Muscle layer of duodenum (tissue), 2 donors: ENCODE measurements around the gene CD58.
"Not testable (repeated sequence)": the region's sequence is repeated elsewhere in the genome, so short reads cannot be mapped to it uniquely, and the experiment has no call there.

Experiments used
- H3K27ac ChIP-seq: one replicate; pipeline ENCODE4 v1.7.0; 2013; ENCODE audit warnings: mild to moderate bottlenecking, low read length
- H3K27me3 ChIP-seq: one replicate; pipeline ENCODE4 v1.7.0; 2013; ENCODE audit warnings: low read depth, mild to moderate bottlenecking, control low read depth, low read length
- H3K36me3 ChIP-seq, 2 donors: one replicate each; pipeline ENCODE4 v1.7.0; 2013; ENCODE audit warnings: low read length in 2 of 2, control low read depth in 1 of 2, mild to moderate bottlenecking in 1 of 2; ENCODE audit not compliant: insufficient read depth in 2 of 2, control insufficient read depth in 1 of 2
- H3K4me1 ChIP-seq, 2 donors: one replicate each; pipeline ENCODE4 v1.7.0; 2013; ENCODE audit warnings: low read length in 2 of 2, mild to moderate bottlenecking in 2 of 2, control low read depth in 1 of 2, moderate library complexity in 1 of 2; ENCODE audit not compliant: insufficient read depth in 2 of 2, control insufficient read depth in 1 of 2
- H3K4me3 ChIP-seq, 2 donors: one replicate each; pipeline ENCODE4 v1.7.0; 2013; ENCODE audit warnings: low read length in 2 of 2, low read depth in 1 of 2, mild to moderate bottlenecking in 1 of 2
- H3K9me3 ChIP-seq, 2 donors: one replicate each; pipeline ENCODE4 v1.7.0; 2013; ENCODE audit warnings: low read length in 2 of 2, control low read depth in 1 of 2, mild to moderate bottlenecking in 1 of 2; ENCODE audit not compliant: control insufficient read depth in 1 of 2
- donor health status: healthy.

CD58 gene

GRCh38 chr1:116604408-116604807 is 33.6 kb upstream of the CD58 start:
- H3K36me3 ChIP-seq, H3K4me3 ChIP-seq, H3K27ac ChIP-seq, H3K9me3 ChIP-seq, H3K4me1 ChIP-seq, H3K27me3 ChIP-seq: not testable (repeated sequence)

GRCh38 chr1:116603646-116604045 is 32.8 kb upstream of the CD58 start:
- not testable (repeated sequence) for H3K27me3 ChIP-seq, H3K4me3 ChIP-seq, H3K9me3 ChIP-seq, H3K4me1 ChIP-seq, H3K27ac ChIP-seq, H3K36me3 ChIP-seq

- H3K36me3 ChIP-seq, H3K9me3 ChIP-seq, H3K4me3 ChIP-seq, H3K4me1 ChIP-seq, H3K27ac ChIP-seq, H3K27me3 ChIP-seq: not testable (repeated sequence)
Observed at GRCh38 chr1:116599369-116599768, 28.5 kb upstream of the CD58 start.

GRCh38 chr1:116598420-116599036 is 27.7 kb upstream of the CD58 start:
- H3K36me3 ChIP-seq, H3K4me1 ChIP-seq, H3K9me3 ChIP-seq, H3K27ac ChIP-seq, H3K4me3 ChIP-seq, H3K27me3 ChIP-seq: not testable (repeated sequence)

- not testable (repeated sequence) for H3K9me3 ChIP-seq, H3K4me1 ChIP-seq, H3K27ac ChIP-seq, H3K36me3 ChIP-seq, H3K4me3 ChIP-seq, H3K27me3 ChIP-seq
Observed at GRCh38 chr1:116597388-116597787, 26.6 kb upstream of the CD58 start.

GRCh38 chr1:116596742-116597307 is 26.0 kb upstream of the CD58 start:
- not testable (repeated sequence) for H3K9me3 ChIP-seq, H3K27ac ChIP-seq, H3K36me3 ChIP-seq, H3K27me3 ChIP-seq, H3K4me1 ChIP-seq, H3K4me3 ChIP-seq

GRCh38 chr1:116595946-116596741 is 25.3 kb upstream of the CD58 start:
- not testable (repeated sequence) for H3K4me1 ChIP-seq, H3K27ac ChIP-seq, H3K36me3 ChIP-seq, H3K9me3 ChIP-seq, H3K27me3 ChIP-seq
- H3K4me3 ChIP-seq: peak overlapping the region in 1 of 2 donors; percentile 7

GRCh38 chr1:116595065-116595840 is 24.4 kb upstream of the CD58 start:
- not testable (repeated sequence) for H3K36me3 ChIP-seq, H3K9me3 ChIP-seq, H3K4me1 ChIP-seq, H3K27ac ChIP-seq, H3K4me3 ChIP-seq, H3K27me3 ChIP-seq

GRCh38 chr1:116593977-116594376 is 23.2 kb upstream of the CD58 start:
- not testable (repeated sequence) for H3K27me3 ChIP-seq, H3K9me3 ChIP-seq, H3K4me3 ChIP-seq, H3K36me3 ChIP-seq, H3K4me1 ChIP-seq, H3K27ac ChIP-seq

- not testable (repeated sequence) for H3K27me3 ChIP-seq, H3K4me3 ChIP-seq, H3K36me3 ChIP-seq, H3K27ac ChIP-seq, H3K4me1 ChIP-seq, H3K9me3 ChIP-seq
Observed at GRCh38 chr1:116593401-116593800, 22.6 kb upstream of the CD58 start.

GRCh38 chr1:116591951-116592605 is 21.3 kb upstream of the CD58 start:
- H3K4me3 ChIP-seq, H3K9me3 ChIP-seq, H3K27me3 ChIP-seq, H3K36me3 ChIP-seq, H3K27ac ChIP-seq, H3K4me1 ChIP-seq: not testable (repeated sequence)
